ENCODE data around the gene C11orf42.

Gene C11orf42

GRCh38 chr11:6197466-6198200, 7.7 kb upstream of the C11orf42 start:
- ATAC-seq: no peak

GRCh38 chr11:6199174-6199810, 6.1 kb upstream of the C11orf42 start, which contains the start of gene OR52W1:
TSS of gene OR52W1 (plus strand) at chr11:6199224. CDS start at chr11:6199224, 0 bp downstream.
- ATAC-seq: no peak

More at GRCh38 chr11:6197466-6198200, 7.7 kb upstream of the C11orf42 start:
- no peak for TF ChIP-seq RARB (CRISPR knock-in tag; IDR thresholded peaks at IDR 0.05)
- TF ChIP-seq ZNF70 (CRISPR knock-in tag; IDR thresholded peaks at IDR 0.05): no peak
- no peak for TF ChIP-seq ZNF8 (CRISPR knock-in tag; IDR thresholded peaks at IDR 0.05)
- TF ChIP-seq ZNF565 (CRISPR knock-in tag; conservative IDR thresholded peaks at IDR 0.05; ENCODE audit: low read depth): no peak
- no peak for TF ChIP-seq ZFP3 (CRISPR knock-in tag; IDR thresholded peaks at IDR 0.05)
- no peak for TF ChIP-seq SNAI2 (CRISPR knock-in tag; IDR thresholded peaks at IDR 0.05)
- no peak for TF ChIP-seq OSR1 (CRISPR knock-in tag; IDR thresholded peaks at IDR 0.05)
- TF ChIP-seq POU6F1 (CRISPR knock-in tag; IDR thresholded peaks at IDR 0.05; ENCODE audit: borderline replicate concordance, low read depth): no peak
- no peak for TF ChIP-seq TOX (CRISPR knock-in tag; IDR thresholded peaks at IDR 0.05; ENCODE audit: borderline replicate concordance)
- TF ChIP-seq CREB5 (CRISPR knock-in tag; IDR thresholded peaks at IDR 0.05; ENCODE audit: low read depth): no peak
- TF ChIP-seq ISL1 (CRISPR knock-in tag; IDR thresholded peaks at IDR 0.05): no peak

GRCh38 chr11:6200975-6201374, 4.4 kb upstream of the C11orf42 start:
- TF ChIP-seq ZNF565 (CRISPR knock-in tag; conservative IDR thresholded peaks at IDR 0.05; ENCODE audit: low read depth) (no peak), TOX (CRISPR knock-in tag; IDR thresholded peaks at IDR 0.05; ENCODE audit: borderline replicate concordance) (no peak), OSR1 (CRISPR knock-in tag; IDR thresholded peaks at IDR 0.05) (no peak), ISL1 (CRISPR knock-in tag; IDR thresholded peaks at IDR 0.05) (no peak), TCF4 (CRISPR knock-in tag; IDR thresholded peaks at IDR 0.05; ENCODE audit: borderline replicate concordance) (no peak), ZFP30 (CRISPR knock-in tag; IDR thresholded peaks at IDR 0.05) (no peak)
- no peak for ATAC-seq

More at GRCh38 chr11:6199174-6199810, 6.1 kb upstream of the C11orf42 start, which contains the start of gene OR52W1:
- TF ChIP-seq RARB (CRISPR knock-in tag; IDR thresholded peaks at IDR 0.05): no peak
- TF ChIP-seq OSR1 (CRISPR knock-in tag; IDR thresholded peaks at IDR 0.05): no peak
- TF ChIP-seq ZFP30 (CRISPR knock-in tag; IDR thresholded peaks at IDR 0.05): no peak

GRCh38 chr11:6201481-6201880, 3.9 kb upstream of the C11orf42 start:
- TF ChIP-seq RARB (CRISPR knock-in tag; IDR thresholded peaks at IDR 0.05): no peak
- TF ChIP-seq BACH2 (CRISPR knock-in tag; IDR thresholded peaks at IDR 0.05; ENCODE audit: borderline replicate concordance): no peak
- TF ChIP-seq ISL1 (CRISPR knock-in tag; IDR thresholded peaks at IDR 0.05): no peak
- no peak for TF ChIP-seq ZFP30 (CRISPR knock-in tag; IDR thresholded peaks at IDR 0.05)
- no peak for TF ChIP-seq ESRRG (CRISPR knock-in tag; IDR thresholded peaks at IDR 0.05)
- TF ChIP-seq GLIS3 (CRISPR knock-in tag; IDR thresholded peaks at IDR 0.05): no peak
- no peak for TF ChIP-seq ZNF8 (CRISPR knock-in tag; IDR thresholded peaks at IDR 0.05)
- TF ChIP-seq OSR1 (CRISPR knock-in tag; IDR thresholded peaks at IDR 0.05): no peak
- no peak for TF ChIP-seq TOX (CRISPR knock-in tag; IDR thresholded peaks at IDR 0.05; ENCODE audit: borderline replicate concordance)
- no peak for TF ChIP-seq SNAI2 (CRISPR knock-in tag; IDR thresholded peaks at IDR 0.05)
- no peak for TF ChIP-seq POU6F1 (CRISPR knock-in tag; IDR thresholded peaks at IDR 0.05; ENCODE audit: borderline replicate concordance, low read depth)
- no peak for TF ChIP-seq PATZ1 (CRISPR knock-in tag; IDR thresholded peaks at IDR 0.05; ENCODE audit: borderline replicate concordance)
- TF ChIP-seq ARNTL (CRISPR knock-in tag; IDR thresholded peaks at IDR 0.05; ENCODE audit: borderline replicate concordance, low read depth): no peak
- ATAC-seq: no peak
